IPS-NIHi7 (cell line): ENCODE measurements around the gene SEC14L3.
A peak's percentile ranks its signal among the peaks of the same experiment; 100 is the strongest.

Experiments used
- DNase-seq: peaks from one replicate; pipeline ENCODE4 v3.0.0; 2012; ENCODE audit warnings: mixed read lengths; ENCODE audit errors: extremely low spot score

The SEC14L3 gene

DNA sequence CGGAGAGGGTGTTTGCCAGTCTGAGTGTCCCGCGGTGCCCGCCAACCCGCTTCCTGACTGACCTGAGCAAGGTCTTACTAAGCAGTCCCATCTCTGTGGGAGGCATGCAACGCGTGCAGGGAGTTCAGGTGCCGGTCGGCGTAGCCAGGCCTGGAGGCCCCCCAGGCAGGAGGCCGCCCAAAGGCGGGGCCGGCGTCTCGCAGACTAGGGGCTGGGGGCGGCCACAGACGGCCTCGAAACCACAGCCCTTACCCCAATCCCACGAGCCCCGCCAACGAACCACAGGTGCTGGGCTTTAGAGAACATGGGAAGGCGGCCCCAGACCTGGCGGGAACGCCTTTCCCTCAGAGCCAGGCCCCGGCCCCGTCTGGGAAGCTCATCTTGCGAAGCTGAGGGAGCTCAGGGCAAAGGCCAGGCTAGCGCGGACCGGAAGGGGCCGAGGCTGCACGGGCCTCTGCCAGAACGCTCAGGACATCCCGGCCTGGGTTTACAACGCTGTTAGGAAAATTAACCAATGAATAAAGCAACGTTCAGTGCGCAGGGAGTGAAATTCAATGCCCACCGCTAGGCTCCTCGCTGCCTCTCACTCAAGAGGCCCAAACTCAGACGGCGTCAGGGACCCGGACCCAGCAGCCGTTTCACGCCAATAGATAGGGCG is 48.4 kb downstream of the SEC14L3 start:
- DNase-seq = peak; percentile 49

DNA sequence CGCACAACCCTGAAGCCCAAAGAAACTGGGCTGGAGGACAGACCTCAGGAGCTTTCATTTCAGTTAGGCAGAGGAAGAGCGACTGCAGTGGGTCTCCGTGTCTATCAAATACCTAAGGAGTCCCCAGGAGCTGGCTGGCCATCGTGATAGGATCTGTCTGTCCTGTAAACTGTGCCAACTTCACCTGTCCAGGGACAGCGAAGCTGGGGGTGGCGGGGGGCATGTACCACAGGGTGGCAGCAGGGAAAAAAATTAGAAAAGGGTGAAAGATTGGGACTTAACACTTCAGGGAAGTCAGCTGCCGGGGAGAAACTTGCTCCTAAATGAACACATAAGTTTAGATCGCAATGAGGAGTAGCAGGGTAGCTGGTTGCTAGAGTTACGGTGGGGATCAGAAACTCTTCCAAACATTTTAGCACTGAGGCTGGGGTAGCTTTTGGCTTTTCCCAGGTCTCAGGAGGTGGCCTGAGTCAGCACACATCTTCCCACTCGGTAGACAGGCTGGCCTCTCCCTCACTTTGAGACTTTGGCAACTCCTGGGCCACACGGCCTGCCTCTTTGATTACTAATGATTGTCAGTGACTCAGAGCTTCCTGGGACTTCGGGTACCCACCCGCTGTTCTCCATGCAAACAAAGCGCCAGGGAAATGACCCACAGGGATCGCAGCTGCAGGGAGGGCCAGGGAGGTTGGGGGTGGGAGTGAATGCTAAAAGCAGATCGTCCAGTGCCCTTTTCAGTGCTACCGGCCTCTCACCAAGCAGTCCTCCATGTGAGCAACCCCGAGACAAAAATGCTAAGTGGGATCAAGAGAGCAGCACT is 49.1 kb downstream of the SEC14L3 start:
- peak; percentile 75 for DNase-seq

DNA sequence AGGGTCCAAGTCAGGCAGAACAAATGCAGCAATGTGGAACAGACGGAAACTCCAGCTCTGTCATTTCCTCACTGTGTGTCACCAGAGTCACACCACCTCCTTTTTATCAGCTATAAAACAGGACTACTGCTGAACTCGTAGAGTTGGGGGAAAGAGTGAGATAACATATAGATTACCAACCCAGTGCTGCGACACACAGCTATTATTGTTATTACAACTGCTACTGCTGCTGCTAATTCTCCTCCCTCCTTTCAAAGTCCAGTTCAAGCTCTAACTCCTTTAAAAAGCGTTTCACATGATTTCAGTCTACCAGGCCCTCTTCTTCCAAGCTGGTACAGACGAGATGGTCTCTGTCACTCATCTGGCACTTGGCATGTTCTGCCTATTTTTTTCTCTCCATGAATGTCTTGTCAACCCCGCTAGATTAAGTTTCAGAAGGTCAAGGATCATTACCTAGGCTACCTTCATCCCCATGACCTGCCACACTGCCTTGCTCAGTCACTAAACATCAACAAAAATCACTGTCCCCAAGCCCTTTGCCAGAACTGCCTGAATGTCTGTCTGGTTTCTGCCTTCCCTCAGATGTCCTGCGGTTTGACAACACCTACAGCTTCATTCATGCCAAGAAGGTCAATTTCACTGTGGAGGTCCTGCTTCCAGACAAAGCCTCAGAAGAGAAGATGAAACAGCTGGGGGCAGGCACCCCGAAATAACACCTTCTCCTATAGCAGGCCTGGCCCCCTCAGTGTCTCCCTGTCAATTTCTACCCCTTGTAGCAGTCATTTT is 49.9 kb downstream of the SEC14L3 start:
- DNase-seq = no peak

GRCh38 chr22:30420347-30421125 is 51.3 kb downstream of the SEC14L3 start:
- DNase-seq = no peak

DNA sequence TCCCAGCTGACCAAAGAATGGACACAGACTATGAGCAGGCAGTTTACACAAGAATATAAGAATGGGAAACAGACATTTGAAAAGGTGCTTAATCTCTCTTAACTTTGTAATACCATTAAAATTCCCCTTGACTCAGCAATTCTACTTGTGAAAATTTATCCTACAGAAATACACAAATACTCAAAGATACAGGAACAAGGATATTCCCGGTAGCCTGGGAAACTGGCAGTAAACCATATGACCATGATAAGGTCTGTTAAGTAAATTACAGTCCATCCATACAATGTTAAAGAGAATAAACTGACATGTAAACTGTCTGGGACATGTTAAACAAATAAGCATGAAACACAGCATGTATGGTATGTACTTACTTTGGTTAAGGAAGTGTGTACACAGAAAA is 55.0 kb downstream of the SEC14L3 start:
- no peak for DNase-seq

DNA sequence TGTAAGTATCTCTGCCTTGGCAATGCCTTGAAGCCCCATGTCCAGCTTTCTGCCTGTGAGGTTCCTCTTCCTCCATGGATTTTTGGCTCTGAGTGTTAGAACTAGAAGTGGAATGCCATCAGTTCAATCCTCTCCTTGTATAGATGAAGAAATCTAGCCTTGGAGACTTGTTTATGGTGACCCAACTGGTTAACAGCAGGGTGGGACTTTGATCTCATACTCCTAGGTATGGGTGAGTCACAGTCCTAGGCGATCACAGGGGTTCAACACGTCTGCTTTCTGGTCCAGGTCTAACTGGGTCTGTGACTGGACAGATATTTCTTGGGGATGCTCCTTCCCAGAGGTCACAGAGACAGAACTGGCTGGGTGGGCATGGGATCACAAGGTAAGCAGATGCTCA is 55.4 kb downstream of the SEC14L3 start:
- no peak for DNase-seq

DNA sequence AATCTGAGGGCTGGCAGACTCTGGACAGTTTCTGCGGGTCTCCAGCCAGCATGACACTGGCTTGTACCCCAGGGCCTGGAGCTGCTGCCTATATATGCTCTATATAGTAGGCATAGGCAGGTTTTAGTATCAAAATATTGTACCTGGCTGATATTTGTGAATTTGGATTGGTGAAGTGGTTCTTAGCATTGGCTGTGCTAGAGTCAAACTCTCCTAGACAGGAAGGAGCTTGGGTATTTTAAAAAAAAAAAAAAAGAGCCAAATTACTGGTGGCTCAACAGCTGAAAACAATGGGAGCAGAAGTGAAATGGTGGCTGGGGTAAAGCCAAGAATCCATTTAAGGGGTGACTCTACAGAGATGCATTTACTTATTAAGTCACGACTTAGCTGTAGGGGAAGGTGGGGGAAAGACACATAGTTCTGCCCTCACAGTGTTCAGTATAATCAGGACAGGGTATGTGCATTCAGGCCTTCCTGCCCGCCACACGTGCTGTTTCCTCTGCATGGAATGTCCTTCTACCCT is 57.2 kb downstream of the SEC14L3 start:
- no peak for DNase-seq

- no peak for DNase-seq
These were observed 57.9 kb downstream of the SEC14L3 start for GRCh38 chr22:30413745-30414524.

DNA sequence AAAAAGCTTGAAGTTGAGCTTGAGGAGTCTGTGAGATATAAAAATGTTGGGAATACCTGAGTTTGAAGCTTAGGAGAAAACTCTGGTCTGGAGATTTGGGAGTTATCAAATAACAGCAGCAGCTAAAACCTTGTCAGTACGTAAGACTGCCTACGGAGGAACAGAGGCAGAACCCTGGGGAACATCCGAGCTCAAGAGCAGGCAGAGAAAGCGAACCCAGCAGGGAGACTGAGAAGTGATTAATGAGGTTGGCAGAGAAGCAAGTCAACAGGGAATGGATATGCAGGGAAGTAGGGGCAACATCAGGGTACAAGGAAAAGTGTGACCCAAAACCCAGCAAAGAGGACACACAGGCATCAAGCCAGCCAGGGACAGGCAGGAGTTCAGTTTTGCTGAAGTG is 58.8 kb downstream of the SEC14L3 start:
- no peak for DNase-seq

DNA sequence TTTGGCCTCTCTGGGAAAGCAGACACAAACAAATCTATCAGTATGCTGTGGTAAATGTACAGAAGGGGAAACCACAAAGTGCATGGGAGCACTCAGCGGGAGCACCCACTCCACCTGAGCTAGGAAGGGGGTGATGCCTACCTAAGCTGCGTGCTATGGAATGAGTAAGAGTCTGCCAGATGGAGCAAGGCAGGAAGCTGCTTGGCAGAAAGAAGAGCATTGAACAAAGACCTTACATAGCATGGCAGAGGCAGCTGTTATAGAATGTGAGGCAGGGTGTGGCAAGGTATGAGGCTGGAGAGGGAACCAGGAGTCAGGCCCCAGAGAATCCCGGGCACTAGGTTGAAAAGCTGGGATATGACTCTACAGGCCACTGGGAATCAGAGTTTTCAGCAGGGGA is 60.0 kb downstream of the SEC14L3 start:
- no peak for DNase-seq
